Coronary artery (tissue), 2 donors: ENCODE data around the gene PADI6.

ENCODE experiments used
- DNase-seq: peaks from one replicate; pipeline ENCODE4 v3.0.0-alpha.2; 2017; ENCODE audit warnings: low spot score
- H3K27ac ChIP-seq, 2 donors: fragments of 200-600 bp; sonication (generic); one replicate each; pipeline ENCODE4 v1.5.1; 2016 to 2019
- H3K4me3 ChIP-seq: fragments of 200-600 bp; sonication (generic); 2 replicates; pipeline ENCODE4 v1.5.1; 2016; ENCODE audit warnings: mild to moderate bottlenecking, moderate library complexity
- TF ChIP-seq, protein P1 (sequence below): fragments of 200-600 bp; sonication (generic); IDR thresholded peaks from one replicate; pipeline ENCODE4 v1.5.1; 2019; ENCODE audit warnings: antibody characterized with exemption

Gene PADI6

DNA sequence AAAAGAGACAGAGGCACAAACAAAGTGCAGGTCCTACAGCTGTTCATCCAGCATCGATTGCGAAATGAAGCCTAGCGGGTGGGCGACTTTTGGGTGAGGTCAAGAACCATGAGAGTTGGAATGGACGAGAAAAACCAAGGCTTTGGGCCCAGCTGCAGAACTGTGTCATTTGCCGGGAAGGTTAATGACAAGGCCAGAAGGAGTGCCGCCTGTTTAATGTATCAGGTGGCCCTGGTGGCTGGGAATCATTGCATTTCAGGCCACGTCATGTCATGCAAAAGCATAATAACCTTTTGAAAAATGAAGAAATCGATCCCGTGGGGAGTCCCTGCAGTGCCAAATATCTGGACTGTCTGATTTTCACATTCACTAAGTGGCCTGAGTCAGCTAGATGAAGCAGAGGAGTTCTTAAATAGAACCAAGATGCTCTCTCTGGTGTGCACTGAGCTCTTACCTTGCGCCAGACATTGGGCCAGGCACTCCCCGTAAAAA lies 75.6 kb downstream of the PADI6 start:
- Histone ChIP-seq H3K4me3 (no peak overlapping the region), H3K27ac (no peak overlapping the region)
- DNase-seq, result no peak
- TF ChIP-seq, protein P1, sequence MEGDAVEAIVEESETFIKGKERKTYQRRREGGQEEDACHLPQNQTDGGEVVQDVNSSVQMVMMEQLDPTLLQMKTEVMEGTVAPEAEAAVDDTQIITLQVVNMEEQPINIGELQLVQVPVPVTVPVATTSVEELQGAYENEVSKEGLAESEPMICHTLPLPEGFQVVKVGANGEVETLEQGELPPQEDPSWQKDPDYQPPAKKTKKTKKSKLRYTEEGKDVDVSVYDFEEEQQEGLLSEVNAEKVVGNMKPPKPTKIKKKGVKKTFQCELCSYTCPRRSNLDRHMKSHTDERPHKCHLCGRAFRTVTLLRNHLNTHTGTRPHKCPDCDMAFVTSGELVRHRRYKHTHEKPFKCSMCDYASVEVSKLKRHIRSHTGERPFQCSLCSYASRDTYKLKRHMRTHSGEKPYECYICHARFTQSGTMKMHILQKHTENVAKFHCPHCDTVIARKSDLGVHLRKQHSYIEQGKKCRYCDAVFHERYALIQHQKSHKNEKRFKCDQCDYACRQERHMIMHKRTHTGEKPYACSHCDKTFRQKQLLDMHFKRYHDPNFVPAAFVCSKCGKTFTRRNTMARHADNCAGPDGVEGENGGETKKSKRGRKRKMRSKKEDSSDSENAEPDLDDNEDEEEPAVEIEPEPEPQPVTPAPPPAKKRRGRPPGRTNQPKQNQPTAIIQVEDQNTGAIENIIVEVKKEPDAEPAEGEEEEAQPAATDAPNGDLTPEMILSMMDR, result no peak
